ENCODE measurements around the gene CNTN6. TPM values are rescaled to one million over a fixed set of nuclear protein-coding genes. Genes with fewer than 3 reads are reported as not detected.

CNTN6 gene
- total RNA-seq, 1 experiment from 2014 or later = not detected

GRCh38 chr3:1216856-1217255 lies 124.0 kb downstream of the CNTN6 start:
- no CpG with 5 or more reads among the region's 1 CpG for WGBS (ENCODE audit: extremely low coverage, insufficient read length, low lambda C conversion rate)
- TF ChIP-seq, protein P1, sequence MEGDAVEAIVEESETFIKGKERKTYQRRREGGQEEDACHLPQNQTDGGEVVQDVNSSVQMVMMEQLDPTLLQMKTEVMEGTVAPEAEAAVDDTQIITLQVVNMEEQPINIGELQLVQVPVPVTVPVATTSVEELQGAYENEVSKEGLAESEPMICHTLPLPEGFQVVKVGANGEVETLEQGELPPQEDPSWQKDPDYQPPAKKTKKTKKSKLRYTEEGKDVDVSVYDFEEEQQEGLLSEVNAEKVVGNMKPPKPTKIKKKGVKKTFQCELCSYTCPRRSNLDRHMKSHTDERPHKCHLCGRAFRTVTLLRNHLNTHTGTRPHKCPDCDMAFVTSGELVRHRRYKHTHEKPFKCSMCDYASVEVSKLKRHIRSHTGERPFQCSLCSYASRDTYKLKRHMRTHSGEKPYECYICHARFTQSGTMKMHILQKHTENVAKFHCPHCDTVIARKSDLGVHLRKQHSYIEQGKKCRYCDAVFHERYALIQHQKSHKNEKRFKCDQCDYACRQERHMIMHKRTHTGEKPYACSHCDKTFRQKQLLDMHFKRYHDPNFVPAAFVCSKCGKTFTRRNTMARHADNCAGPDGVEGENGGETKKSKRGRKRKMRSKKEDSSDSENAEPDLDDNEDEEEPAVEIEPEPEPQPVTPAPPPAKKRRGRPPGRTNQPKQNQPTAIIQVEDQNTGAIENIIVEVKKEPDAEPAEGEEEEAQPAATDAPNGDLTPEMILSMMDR (conservative IDR thresholded peaks at IDR 0.05) = no peak
- Histone ChIP-seq H3K4ac (ENCODE audit: low read depth, low read length) (no peak overlapping the region), H2BK5ac (ENCODE audit: insufficient read length, low read length) (no peak overlapping the region), H2BK20ac (ENCODE audit: low read depth, low read length, poor library complexity, severe bottlenecking) (no peak overlapping the region), H3K18ac (ENCODE audit: insufficient read length, low read depth, low read length) (no peak overlapping the region), H2BK12ac (ENCODE audit: insufficient read length, low read depth, low read length) (no peak overlapping the region), H3K4me1 (ENCODE audit: insufficient read depth, low read length) (no peaks in the 10 kb centered on the region), H2BK15ac (ENCODE audit: low read depth, low read length) (no peak overlapping the region), H2BK120ac (ENCODE audit: low read depth, low read length, poor library complexity, severe bottlenecking) (no peak overlapping the region), H3K9me3 (ENCODE audit: control insufficient read depth, low read depth, low read length) (no peaks in the 10 kb centered on the region), H3K79me1 (ENCODE audit: insufficient read depth, low read depth, low read length, poor library complexity, severe bottlenecking) (no peaks in the 10 kb centered on the region), H3K79me2 (ENCODE audit: insufficient read depth, low read length) (no peaks in the 10 kb centered on the region), H3K27ac (ENCODE audit: insufficient read length, low read depth, low read length) (no peak overlapping the region), H2AK5ac (ENCODE audit: insufficient read length, low read length) (no peak overlapping the region), H4K5ac (ENCODE audit: insufficient read length, low read depth, low read length) (no peak overlapping the region), H4K20me1 (ENCODE audit: control insufficient read depth, insufficient read depth, insufficient read length) (no peaks in the 10 kb centered on the region), H3K9ac (ENCODE audit: extremely low read depth, insufficient read length, low read length) (no peak overlapping the region), H3K14ac (ENCODE audit: insufficient read depth, low read length) (no peak overlapping the region), H3K23me2 (ENCODE audit: insufficient read length, low read depth, low read length, poor library complexity, severe bottlenecking) (no peaks in the 10 kb centered on the region), H3K27me3 (ENCODE audit: insufficient read depth, low read length) (no peaks in the 10 kb centered on the region), H2AFZ (ENCODE audit: low read length) (no peak overlapping the region), H3K56ac (ENCODE audit: insufficient read length, low read depth, low read length) (no peak overlapping the region), H3T11ph (ENCODE audit: low read length) (no peak overlapping the region), H4K91ac (ENCODE audit: insufficient read length, low read depth, low read length) (no peak overlapping the region), H3K23ac (ENCODE audit: insufficient read length, low read depth, low read length) (no peak overlapping the region), H3K4me2 (ENCODE audit: insufficient read depth, insufficient read length, low read length) (no peak overlapping the region), H4K8ac (replicated peaks; ENCODE audit: insufficient read length, low read depth, low read length) (no peak overlapping the region)
- Mint-ChIP-seq H3K4me3 (no peak overlapping the region), H3K9me3 (no peaks in the 10 kb centered on the region), H3K27me3 (ENCODE audit: low read depth) (no peaks in the 10 kb centered on the region; the same call in 1 of the 2 replicates), H3K4me1 (peaks cover 3% of the 10 kb centered on the region in 2 experiments), H3K36me3 (ENCODE audit: insufficient read depth in 1 of 3, low read depth in 3 of 3) (no peaks in the 10 kb centered on the region; a peak in 1 of 7 replicates), H3K27ac (no peak overlapping the region)
- DNase-seq = no peak
